Smooth muscle cell (in vitro differentiated cells): ENCODE measurements around the gene SS18L1. TPM values are rescaled to one million over a fixed set of nuclear protein-coding genes. Genes with fewer than 3 reads are reported as not detected.

Experiments used
- DNase-seq: peaks from one replicate; lab custom pipeline; 2025; ENCODE audit not compliant: unreplicated experiment; lab: John Stamatoyannopoulos, UW
- H2AFZ ChIP-seq: fragments of 200-600 bp; sonication (generic); 2 replicates; pipeline ENCODE4 v1.6.0; 2016; ENCODE audit warnings: antibody characterized with exemption, low read depth, mild to moderate bottlenecking
- H3F3A ChIP-seq: fragments of 200-600 bp; sonication (generic); 2 replicates; pipeline ENCODE4 v1.6.0; 2017; ENCODE audit warnings: antibody characterized with exemption, low read depth
- H3K27ac ChIP-seq: fragments of 200-600 bp; sonication (generic); 2 replicates; pipeline ENCODE4 v1.5.1; 2016; ENCODE audit warnings: low read depth, mild to moderate bottlenecking
- H3K27me3 ChIP-seq: fragments of 200-600 bp; sonication (generic); 2 replicates; pipeline ENCODE4 v1.6.1; 2016; ENCODE audit warnings: low read depth, mild to moderate bottlenecking
- H3K36me3 ChIP-seq: fragments of 200-600 bp; sonication (generic); 2 replicates; pipeline ENCODE4 v1.5.1; 2016; ENCODE audit warnings: low read depth
- H3K4me1 ChIP-seq: fragments of 200-600 bp; sonication (generic); 2 replicates; pipeline ENCODE4 v1.5.1; 2016; ENCODE audit warnings: low read depth
- H3K4me2 ChIP-seq: fragments of 200-600 bp; sonication (generic); 2 replicates; pipeline ENCODE4 v1.6.0; 2016; ENCODE audit warnings: mild to moderate bottlenecking
- H3K4me3 ChIP-seq: fragments of 200-600 bp; sonication (generic); 2 replicates; pipeline ENCODE4 v1.5.1; 2016; ENCODE audit warnings: mild to moderate bottlenecking
- H3K79me2 ChIP-seq: fragments of 200-600 bp; sonication (generic); 2 replicates; pipeline ENCODE4 v1.6.0; 2016; ENCODE audit warnings: low read depth, mild to moderate bottlenecking
- H3K9ac ChIP-seq: fragments of 200-600 bp; sonication (generic); 2 replicates; pipeline ENCODE4 v1.6.0; 2016; ENCODE audit warnings: low read depth
- H3K9me3 ChIP-seq: fragments of 200-600 bp; sonication (generic); replicated peaks from 2 replicates; pipeline ENCODE4 v1.5.1; 2016; ENCODE audit warnings: low read depth
- H4K20me1 ChIP-seq: fragments of 200-600 bp; sonication (generic); 2 replicates; pipeline ENCODE4 v1.6.0; 2016; ENCODE audit warnings: low read depth
- CTCF ChIP-seq: fragments of 200-600 bp; sonication (generic); IDR thresholded peaks from 2 replicates; pipeline ENCODE4 v1.5.1; 2017; ENCODE audit warnings: borderline replicate concordance, mild to moderate bottlenecking, antibody characterized with exemption; ENCODE audit not compliant: insufficient read depth, poor library complexity, severe bottlenecking
- WGBS: methylation state at CpG from one replicate; pipeline ENCODE4 v1.1.7; 2016; ENCODE audit warnings: low lambda C conversion rate; 5-methylcytosine and 5-hydroxymethylcytosine counted together
- polyA plus RNA-seq: library from polyadenylated mRNA; unstranded; fragments of >200 nt; fragmentation: Nextera tagmentation; extraction: Ambion mirVana; gene quantifications from 2 replicates; pipeline ENCODE4 v1.2.1, GENCODE V29; 2016
- total RNA-seq: library from RNA; depleted of rRNA; stranded (reverse); fragments of >200 nt; gene quantifications from 2 replicates; pipeline ENCODE4 v1.2.3, GENCODE V29; 2014

SS18L1 gene
- total and polyA plus RNA-seq, 2 experiments from 2014 or later = 2.3 to 10.1 TPM

GRCh38 chr20:62156592-62157386 lies 13.2 kb downstream of the SS18L1 start:
- H3K36me3 ChIP-seq = no peaks in the 10 kb centered on the region
- 65% methylated on average over 20 of the region's 24 CpGs for WGBS
- no peaks in the 10 kb centered on the region for H3K27me3 ChIP-seq
- no peak overlapping the region for H3K4me2 ChIP-seq
- H3F3A ChIP-seq = no peaks in the 10 kb centered on the region
- TF ChIP-seq CTCF = peak; percentile 60
- peaks cover 46% of the 10 kb centered on the region for H3K79me2 ChIP-seq
- no peak overlapping the region for H3K27ac ChIP-seq
- H3K9ac ChIP-seq = no peak overlapping the region
- no peaks in the 10 kb centered on the region for H3K9me3 ChIP-seq
- peak; percentile 20 for DNase-seq
- peaks cover 91% of the 10 kb centered on the region for H4K20me1 ChIP-seq
- H2AFZ ChIP-seq = no peak overlapping the region
- no peaks in the 10 kb centered on the region for H3K4me1 ChIP-seq
- no peak overlapping the region for H3K4me3 ChIP-seq

GRCh38 chr20:62157387-62158087 lies 14.0 kb downstream of the SS18L1 start:
- no peak for DNase-seq
- no peak overlapping the region for H2AFZ ChIP-seq
- no peak overlapping the region for H3K27ac ChIP-seq
- no peaks in the 10 kb centered on the region for H3F3A ChIP-seq
- no peak overlapping the region for H3K9ac ChIP-seq
- no peaks in the 10 kb centered on the region for H3K4me1 ChIP-seq
- no peaks in the 10 kb centered on the region for H3K9me3 ChIP-seq
- H3K36me3 ChIP-seq = no peaks in the 10 kb centered on the region
- no peak for TF ChIP-seq CTCF
- H3K4me3 ChIP-seq = no peak overlapping the region
- H3K4me2 ChIP-seq = no peak overlapping the region
- WGBS = 96% methylated on average over 25 of the region's 25 CpGs
- H3K27me3 ChIP-seq = no peaks in the 10 kb centered on the region
- peaks cover 41% of the 10 kb centered on the region for H3K79me2 ChIP-seq
- peaks cover 83% of the 10 kb centered on the region for H4K20me1 ChIP-seq

GRCh38 chr20:62158088-62158400 lies 14.5 kb downstream of the SS18L1 start:
- H3K9me3 ChIP-seq = no peaks in the 10 kb centered on the region
- peaks cover 35% of the 10 kb centered on the region for H3K79me2 ChIP-seq
- 98% methylated on average over 12 of the region's 12 CpGs for WGBS
- H3K27ac ChIP-seq = no peak overlapping the region
- no peak overlapping the region for H2AFZ ChIP-seq
- H3F3A ChIP-seq = no peaks in the 10 kb centered on the region
- TF ChIP-seq CTCF = no peak
- H4K20me1 ChIP-seq = peaks cover 78% of the 10 kb centered on the region
- H3K4me3 ChIP-seq = no peak overlapping the region
- H3K27me3 ChIP-seq = no peaks in the 10 kb centered on the region
- H3K4me1 ChIP-seq = no peaks in the 10 kb centered on the region
- no peaks in the 10 kb centered on the region for H3K36me3 ChIP-seq
- no peak overlapping the region for H3K9ac ChIP-seq
- no peak overlapping the region for H3K4me2 ChIP-seq
- DNase-seq = no peak
